HEK293T (cell line): ENCODE results near the gene TMEM131.

Experiments used
- CTBP1 ChIP-seq: fragments of 450-650 bp; IDR thresholded peaks from 2 replicates; pipeline ENCODE4 v1.6.1; 2016; ENCODE audit warnings: borderline replicate concordance
- FOXM1 ChIP-seq: fragments of 450-650 bp; IDR thresholded peaks from 2 replicates; pipeline ENCODE4 v1.6.1; 2017; ENCODE audit warnings: mild to moderate bottlenecking, borderline replicate concordance
- L3MBTL2 ChIP-seq: fragments of 450-650 bp; conservative IDR thresholded peaks from 2 replicates; pipeline ENCODE4 v1.6.1; 2016; ENCODE audit warnings: mild to moderate bottlenecking
- NFRKB ChIP-seq: fragments of 450-650 bp; IDR thresholded peaks from 2 replicates; pipeline ENCODE4 v1.6.1; 2016; ENCODE audit warnings: mild to moderate bottlenecking, moderate library complexity
- PKNOX1 ChIP-seq: fragments of 450-650 bp; IDR thresholded peaks from 2 replicates; pipeline ENCODE4 v1.6.1; 2016
- SP1 ChIP-seq: fragments of 450-650 bp; IDR thresholded peaks from 2 replicates; pipeline ENCODE4 v1.6.1; 2017
- TARDBP ChIP-seq: fragments of 450-650 bp; IDR thresholded peaks from 2 replicates; pipeline ENCODE4 v1.6.1; 2016
- ZNF384 ChIP-seq: fragments of 450-650 bp; IDR thresholded peaks from 2 replicates; pipeline ENCODE4 v1.6.1; 2016

DNA sequence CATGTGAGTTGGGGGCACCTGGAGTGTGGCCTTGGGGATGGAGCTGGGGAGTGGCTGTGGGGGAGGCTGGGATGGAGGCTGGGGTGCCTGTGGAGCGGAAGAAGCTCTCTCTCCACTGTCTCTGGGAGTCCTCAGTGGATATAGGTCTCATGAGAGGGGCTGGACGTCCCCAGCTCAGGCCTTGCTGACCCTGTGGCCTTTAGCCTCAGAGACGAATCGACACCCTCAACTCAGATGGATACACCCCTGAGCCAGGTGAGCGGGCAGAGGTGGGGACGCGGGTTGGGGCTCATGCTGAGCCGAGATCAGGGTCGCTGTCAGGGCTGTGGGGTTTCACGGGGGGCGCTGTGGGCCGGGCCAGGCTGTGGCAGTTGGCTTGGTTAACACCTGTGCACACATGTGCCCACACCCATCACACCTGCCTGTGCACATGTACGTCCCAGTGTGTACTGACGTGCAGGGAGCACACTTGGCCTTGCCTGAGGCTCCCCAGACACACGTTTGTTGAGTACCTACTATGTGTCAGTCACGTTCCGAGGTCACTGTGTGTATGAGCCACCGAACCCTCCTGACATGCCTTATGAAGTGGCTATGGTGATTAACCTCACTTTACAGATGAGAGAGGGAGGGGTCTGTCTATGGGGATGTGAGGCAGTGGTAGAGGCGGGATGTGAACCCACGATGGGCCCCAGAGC is 262.3 kb downstream of the TMEM131 start:
- TF ChIP-seq NFRKB, result no peak
- TF ChIP-seq SP1, result no peak
- TF ChIP-seq FOXM1, result no peak
- TF ChIP-seq L3MBTL2, result no peak
- no peak for TF ChIP-seq CTBP1
- TF ChIP-seq PKNOX1, result no peak
- no peak for TF ChIP-seq TARDBP
- no peak for TF ChIP-seq ZNF384
